A549 treated with AZD9567 at 1 μM for 4 hours (cell line): ENCODE results near the gene FOXD2. TPM values are rescaled to one million over a fixed set of nuclear protein-coding genes. Genes with fewer than 3 reads are reported as not detected.

Source experiments
- total RNA-seq: library from RNA; stranded (reverse); fragments of 200-300 nt; extraction: Qiagen RNA extraction; gene quantifications from 5 replicates; pipeline ENCODE4 v1.2.3, GENCODE V29; 2022; ENCODE audit not compliant: insufficient read depth

Gene FOXD2
- total RNA-seq = 0.33 to 0.50 TPM (median 0.46 TPM) in 4 of 5 replicates, not detected in the other

DNA sequence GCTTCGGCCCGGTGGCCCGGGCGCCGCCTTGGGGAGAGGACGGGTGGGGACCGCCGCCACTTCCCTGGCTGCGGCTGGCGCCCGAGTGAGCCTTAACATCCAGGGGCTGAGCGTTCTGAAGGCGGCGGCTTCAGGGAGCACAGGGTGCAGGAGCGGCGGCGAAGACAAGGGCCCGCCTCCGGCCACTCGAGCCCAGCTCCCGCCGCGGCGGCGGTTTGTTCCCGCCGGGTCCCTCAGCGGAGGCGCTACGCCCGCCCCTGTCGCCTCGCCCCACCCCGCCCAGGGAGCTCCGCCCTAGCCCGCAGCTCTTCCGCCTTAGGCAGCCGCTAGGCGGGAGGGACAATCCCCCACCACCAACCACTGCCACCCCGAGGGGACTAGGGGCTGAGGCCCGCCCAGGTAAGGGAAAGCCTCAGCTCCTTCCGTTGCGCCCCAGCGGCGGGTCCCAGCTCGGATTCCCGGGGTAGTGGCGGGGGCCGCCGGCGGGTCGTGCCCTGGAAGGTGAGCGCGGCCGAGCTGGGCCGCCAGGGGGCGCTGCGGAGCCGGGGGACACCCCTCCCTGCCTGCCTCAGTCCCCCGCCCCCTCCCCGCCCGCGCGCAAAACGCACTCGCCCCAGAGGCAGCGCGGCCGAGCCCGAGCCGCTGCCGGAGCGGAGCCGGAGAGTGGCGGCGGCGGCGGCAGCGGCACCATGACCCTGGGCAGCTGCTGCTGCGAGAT lies at the start of gene FOXD2:
FOXD2 (plus strand) TSS at position 598 of the 718 bp plus-strand sequence; CDS start at position 690, 92 bp downstream.

GRCh38 chr1:47415728-47416318 lies 22.0 kb upstream of the FOXD2 start, which contains the start of gene FOXE3:
Gene FOXE3, plus strand, starts transcription at chr1:47416285. Its CDS starts 31 bp downstream, at chr1:47416316.

Other genes with a start within 250 kb of the FOXD2 start
- 5.8 to 9.9 TPM (median 8.1 TPM) in 4 of 5 replicates, not detected in the other for gene PDZK1IP1, start 248.0 kb upstream of the FOXD2 start, total RNA-seq
- gene TAL1, start 205.8 kb upstream of the FOXD2 start, total RNA-seq = not detected in 5 replicates
- gene STIL, start 123.9 kb upstream of the FOXD2 start, total RNA-seq = 9.9 to 21.2 TPM (median 10.6 TPM) in 5 replicates
- gene CMPK1, start 104.3 kb upstream of the FOXD2 start, total RNA-seq = 55.5 to 83.0 TPM (median 67.0 TPM) in 5 replicates
- 0.03 to 0.11 TPM (median 0.05 TPM) in 4 of 5 replicates, not detected in the other for gene FOXE3, start 21.8 kb upstream of the FOXD2 start, total RNA-seq